GM19463 (cell line): ENCODE measurements around the gene RHCG.

Source experiments
- ATAC-seq: cut with Tn5 transposase; IDR thresholded peaks from one replicate; pipeline ENCODE4 v1.9.1; 2021; ENCODE audit warnings: mild to moderate bottlenecking, moderate library complexity; ENCODE audit not compliant: unreplicated experiment

The RHCG gene

DNA sequence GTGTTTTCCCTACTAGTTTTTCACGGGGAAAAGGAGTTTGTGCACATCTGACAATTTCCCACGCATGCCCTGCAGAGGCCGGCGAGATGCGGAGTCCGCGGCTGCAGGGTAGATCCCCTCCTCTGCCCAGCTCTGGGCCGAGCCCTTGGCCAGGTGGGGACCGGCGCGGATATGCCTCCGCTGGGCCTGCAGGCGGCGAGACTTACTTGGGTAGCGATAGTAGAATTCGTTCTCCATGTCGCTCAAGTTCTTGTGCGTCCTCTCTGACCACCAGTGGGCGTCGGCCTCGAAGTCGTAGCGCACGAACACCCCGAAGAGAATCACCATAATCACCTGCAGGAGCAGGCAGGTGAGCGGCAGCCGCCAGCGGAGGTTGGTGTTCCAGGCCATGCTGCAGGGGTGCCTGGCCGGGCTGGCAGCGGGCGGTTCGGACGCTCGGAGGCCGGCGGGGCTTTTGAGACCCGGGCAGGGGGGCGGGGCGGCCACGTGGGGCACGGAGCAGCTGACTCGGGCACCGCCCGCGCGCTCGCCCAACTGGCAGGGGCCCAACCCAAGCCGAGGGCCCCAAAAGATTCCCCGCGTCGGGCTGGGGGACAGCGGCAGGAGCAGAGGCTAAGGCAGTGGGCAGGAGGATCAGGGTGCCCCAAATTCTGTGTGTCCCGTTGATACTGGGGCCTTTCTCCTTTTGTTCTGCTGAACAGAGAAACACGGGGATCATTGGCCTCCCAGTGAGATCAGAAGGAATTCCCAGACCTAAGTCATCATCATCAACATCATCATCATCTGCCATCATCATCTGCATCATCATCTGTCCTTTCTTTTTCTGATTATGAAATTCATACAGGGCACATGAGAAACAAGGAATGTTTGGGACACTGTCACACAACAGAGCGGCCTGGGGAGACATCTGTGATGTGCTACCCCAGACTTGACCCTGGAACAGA is at the start of gene RHCG:
TSS of gene RHCG (minus strand) at position 429 of the 944 bp plus-strand sequence. CDS start at position 390, 39 bp downstream.
- no peak for ATAC-seq

DNA sequence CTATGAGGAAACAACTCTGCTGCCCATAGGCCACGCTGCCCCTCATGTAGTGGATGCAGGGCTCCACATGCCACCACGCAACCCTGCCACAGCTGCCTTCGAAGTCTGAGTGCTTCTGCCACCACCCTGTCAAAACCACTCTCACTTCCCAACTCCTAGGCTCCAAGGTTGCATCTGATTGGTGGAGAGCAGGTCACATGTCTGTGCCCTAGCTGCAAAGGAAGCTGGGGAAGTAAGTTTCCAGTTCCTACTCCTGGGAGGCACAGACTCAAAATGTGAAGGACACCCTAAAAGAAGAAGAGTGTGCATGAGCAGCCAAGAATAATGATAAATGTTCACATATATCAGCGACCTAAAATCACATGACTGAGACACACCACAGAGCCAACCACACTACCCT is 47.0 kb upstream of the RHCG start:
- no peak for ATAC-seq

DNA sequence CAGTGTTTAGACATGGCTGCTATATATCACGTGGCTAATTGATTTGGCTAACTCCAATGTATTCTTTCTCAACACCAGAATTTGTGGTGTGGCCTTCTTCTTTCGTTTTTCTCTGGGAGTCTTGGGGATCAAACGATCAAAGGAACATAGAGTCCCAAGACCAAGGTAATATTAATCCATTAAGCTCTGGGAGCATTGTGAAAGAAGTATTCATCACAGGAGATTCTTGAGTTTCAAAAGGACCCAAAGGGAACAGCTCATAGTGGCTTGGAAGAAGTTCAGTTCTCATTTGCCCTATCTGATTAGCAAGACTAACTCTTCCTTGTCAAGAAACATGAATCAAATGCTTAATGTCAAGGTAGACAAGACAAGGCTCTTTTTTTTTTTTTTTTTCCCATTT is 46.0 kb upstream of the RHCG start:
- no peak for ATAC-seq

DNA sequence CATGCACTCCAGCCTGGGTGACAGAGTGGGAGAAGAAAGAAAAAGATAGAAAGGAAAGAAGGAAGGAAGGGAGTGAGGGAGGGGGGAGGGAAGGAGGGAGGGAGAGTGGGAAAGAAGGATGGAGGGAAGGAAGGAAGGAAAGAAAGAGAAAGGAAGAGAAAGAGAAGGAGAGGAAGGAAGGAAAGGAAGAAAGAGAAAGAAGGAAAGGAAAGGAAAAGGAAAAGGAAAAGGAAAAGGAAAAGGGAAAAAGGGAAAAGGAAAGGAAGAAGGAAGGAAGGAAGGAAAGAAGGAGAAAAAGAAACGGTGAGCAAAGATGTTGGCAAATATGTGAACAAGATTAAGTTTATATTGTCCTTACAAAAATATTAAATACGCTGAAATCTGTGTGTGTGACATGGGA is 42.6 kb upstream of the RHCG start:
- ATAC-seq, result no peak

DNA sequence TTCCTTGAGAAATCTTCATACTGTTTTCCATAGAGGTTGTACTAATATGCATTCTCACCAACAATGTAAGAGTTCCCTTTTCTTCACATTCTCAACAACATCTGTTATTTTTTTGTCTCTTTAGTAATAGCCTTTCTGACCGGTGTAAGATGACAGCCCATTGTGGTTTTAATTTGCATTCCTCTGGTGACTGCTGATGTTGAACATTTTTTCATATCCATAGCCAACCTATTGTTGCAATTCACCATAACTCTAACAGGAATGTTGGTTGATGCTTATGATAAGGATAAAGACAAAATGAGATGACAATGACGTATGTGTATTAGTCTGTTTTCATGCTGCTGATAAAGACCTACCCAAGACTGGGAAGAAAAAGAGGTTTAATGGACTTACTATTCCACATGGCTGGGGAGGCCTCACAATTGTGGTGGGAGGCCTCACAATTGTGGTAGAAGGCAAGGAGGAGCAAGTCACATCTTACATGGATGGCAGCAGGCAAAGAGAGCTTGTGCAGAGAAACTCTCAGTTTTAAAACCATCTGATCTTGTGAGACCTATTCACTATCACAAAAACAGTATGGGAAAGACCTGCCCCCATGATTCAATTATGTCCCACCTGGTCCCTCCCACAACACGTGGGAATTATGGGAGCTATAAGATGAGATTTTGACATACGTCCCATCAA is 37.6 kb upstream of the RHCG start:
- ATAC-seq, result no peak

DNA sequence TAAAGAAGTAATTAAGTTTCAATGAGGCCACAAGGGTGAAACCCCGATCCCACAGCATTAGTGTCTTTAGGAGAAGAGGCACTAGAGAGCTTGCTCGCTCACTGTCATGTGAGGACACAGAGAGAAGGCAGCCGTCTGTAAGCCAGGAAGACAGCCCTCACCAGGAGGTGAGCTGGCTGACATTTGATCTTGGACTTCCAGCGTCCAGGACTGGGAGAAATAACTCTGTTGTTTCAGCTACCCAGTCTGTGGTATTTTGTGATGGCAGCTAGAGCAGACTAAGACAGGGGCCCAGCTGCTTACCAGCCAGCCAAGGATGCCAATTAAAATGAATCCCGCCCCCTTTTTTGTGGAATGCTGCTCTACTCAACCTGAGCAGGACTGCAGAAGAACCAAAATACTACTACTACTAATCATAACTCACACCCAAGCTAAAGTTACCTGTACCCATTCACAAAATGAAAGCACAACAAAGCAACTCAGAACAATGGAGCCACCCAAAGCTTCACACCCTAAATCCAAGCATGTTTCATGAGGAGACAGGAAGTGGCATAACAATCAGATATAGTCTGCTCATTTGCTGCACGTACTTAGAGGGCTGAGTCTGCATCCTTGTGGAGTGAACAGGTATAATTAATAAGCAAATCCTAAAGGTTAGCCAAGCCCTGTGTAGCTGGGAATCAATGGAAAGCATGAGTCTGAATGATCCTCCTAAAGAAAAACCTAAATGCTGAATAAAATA is 35.6 kb upstream of the RHCG start:
- ATAC-seq, result no peak

DNA sequence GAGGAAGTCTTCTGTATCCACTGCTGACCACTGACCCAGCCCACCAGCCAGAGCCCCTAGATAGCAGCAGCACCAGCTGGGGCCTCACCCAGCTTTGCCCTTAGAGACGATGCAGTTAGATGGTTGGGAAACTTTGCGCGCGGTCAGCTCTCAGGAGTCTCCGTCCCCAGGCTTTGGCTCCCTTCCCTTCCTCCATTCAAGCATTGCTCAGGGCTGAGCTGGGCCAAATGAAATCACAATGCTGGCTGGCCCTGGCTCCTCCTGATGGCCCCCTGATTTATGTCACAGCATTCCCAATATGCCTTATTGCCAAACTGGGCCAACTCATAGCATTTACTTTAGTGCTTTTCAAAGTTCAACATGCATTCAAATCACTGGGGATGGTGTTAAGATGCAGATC is 34.6 kb upstream of the RHCG start:
- ATAC-seq, result no peak

DNA sequence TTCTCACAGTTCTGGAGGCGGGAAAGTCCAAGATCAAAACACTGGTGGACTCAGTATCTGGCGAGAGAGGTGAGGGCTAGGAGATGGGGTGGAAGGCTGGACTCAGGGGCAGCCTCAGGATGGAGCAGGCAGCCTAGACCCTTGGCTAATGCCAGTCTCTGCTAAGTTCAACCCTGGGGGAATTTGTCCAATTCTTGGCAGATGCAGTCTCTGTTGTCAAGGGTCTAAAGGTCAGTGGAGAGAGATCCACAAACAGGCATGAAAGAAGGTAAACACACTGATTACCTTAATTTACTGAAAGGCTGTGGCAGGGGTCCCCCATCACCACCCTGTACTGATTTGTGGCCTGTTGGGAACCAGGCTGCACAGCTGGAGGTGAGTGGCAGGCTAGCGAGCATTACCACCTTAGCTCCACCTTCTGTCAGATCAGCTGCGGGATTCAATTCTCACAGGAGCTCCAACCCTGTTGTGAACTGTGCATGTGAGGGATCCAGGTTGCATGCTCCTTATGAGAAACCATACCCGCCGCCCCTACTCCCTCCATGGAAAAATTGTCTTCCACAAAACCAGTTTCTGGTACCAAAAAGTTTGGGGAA is 32.5 kb upstream of the RHCG start:
- no peak for ATAC-seq

DNA sequence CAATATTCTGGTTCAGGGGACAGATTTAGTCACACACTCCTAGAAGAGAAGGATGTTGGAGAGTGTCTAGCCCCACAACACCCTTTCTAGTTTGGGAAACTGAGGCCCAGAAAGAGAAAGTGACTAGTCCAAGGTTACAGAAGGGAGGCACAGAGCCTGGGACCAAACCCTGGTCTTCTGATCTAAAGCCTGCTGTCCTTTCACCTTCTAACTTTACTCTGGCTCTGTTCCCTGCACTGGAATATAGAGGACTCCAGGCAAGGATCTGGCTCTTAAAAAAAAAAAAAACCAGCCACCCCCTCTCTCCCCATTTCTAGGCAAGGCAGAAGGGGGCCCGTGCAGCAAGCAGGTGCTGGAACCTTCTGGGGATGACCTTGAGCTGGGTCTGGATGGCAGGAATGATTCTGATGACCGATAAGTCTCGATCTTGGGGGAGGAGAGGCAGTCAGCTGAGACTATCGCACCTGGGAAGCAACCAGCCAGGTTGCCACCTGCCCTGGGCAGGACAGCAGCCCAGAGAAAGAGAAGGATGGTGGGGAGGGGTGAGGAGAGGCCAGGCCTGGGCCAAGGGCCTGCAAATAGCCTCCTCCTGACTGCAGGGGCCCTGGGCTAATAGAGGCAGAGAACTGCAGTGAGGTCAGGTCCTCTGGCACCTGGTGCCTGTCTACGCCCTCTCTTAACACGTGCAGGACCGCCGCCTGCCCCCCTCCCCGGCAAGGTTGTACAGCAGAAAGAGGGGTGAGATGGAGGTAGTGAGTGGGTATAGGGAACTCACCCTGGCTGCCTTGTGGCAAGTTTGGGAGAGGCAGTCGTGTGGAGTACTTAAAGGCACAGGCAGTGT is 30.4 kb upstream of the RHCG start:
- ATAC-seq, result no peak

DNA sequence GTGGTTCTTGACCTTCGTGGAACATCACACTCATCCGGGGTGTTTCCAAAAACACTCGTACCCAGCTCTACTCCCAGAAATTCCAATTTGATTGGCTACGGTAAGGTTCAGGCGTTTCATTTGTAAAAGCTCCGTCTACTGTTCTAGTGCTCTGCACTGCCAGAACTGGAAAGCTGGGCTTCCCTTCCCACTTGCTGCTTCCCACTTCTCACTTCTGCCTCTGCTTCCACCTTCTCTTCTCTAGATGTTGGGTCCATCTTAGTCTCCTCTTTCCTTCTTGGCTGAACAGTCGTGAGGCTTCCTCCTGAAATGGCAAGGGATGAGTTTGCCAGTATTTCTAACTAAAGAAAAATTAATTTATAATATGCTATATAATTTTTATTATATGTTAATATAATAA is 29.8 kb upstream of the RHCG start:
- no peak for ATAC-seq

DNA sequence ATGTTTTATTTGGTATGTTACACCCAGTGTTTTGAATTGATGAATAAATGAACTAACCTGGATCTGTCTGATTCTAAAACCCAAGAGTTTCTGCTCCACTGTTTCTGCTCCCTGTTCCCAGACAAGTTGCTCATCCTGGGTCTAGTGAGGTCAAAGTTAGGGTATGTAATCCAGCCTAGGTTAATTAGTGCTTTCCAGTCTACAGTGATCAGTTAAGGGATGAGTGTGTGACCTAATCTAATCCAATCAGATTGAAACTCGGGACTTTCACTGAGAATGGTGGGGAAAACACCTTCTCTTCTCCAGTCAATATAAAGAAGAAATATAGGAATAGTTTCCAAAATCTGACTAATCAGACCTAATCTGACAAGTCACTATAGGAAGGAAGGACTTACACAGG is 27.8 kb upstream of the RHCG start:
- no peak for ATAC-seq

DNA sequence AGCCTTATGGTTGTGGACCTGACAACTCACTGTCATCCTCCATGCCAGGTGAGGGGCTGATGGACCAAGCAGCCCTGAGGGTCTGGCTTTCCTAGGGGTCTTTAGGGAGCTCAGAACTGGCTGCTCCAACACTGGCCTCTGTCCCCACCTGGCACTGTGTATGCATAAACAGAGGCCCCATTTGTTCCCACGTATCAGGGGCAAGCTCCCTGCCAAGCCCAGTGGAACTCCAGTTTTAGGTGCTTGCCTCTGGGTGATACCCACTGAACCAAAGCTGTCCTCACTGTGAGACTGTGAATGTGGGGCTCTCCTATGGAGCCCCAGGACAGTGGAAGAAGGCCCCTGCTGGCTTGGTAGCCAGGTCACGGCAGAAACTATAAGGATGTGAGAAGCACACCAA is 26.7 kb upstream of the RHCG start:
- no peak for ATAC-seq

DNA sequence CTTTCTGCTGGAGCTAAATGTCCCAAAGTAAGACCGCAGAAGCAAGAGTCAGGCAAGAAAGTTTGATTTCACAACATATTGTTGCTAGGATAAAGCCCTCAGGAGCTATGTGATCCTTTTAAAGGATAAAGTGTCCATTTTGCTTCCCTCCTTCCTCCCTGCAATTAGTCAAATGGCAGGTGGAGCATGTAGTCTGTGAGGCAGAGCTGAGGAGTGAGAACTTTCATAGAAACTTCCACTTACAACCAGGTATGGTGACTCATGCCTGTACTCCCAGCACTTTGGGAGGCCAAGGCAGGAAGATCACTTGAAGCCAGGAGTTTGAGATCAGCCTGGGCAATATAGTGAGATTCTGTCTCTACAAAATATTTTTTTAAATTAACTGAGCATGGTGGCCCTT is 25.2 kb upstream of the RHCG start:
- ATAC-seq, result no peak

DNA sequence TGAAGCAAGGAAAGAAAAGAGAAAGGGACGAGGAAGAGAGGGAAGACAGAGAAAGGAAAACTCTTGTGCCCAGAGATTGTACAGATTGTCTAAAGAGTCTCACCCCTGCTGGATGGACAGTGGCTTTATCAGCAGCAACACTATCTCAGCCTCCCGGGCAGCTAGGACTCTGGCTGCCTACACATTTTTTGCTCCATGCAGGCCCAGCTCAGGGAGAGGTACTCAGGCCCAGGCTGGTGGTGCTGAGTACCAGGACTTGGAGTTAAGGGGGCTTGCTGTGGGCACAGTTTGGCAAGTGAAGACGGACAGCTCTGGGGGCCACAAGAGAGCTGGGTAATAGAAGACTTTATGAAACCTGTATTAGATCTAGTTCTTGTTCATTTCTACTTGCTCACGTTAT is 19.1 kb upstream of the RHCG start:
- no peak for ATAC-seq

DNA sequence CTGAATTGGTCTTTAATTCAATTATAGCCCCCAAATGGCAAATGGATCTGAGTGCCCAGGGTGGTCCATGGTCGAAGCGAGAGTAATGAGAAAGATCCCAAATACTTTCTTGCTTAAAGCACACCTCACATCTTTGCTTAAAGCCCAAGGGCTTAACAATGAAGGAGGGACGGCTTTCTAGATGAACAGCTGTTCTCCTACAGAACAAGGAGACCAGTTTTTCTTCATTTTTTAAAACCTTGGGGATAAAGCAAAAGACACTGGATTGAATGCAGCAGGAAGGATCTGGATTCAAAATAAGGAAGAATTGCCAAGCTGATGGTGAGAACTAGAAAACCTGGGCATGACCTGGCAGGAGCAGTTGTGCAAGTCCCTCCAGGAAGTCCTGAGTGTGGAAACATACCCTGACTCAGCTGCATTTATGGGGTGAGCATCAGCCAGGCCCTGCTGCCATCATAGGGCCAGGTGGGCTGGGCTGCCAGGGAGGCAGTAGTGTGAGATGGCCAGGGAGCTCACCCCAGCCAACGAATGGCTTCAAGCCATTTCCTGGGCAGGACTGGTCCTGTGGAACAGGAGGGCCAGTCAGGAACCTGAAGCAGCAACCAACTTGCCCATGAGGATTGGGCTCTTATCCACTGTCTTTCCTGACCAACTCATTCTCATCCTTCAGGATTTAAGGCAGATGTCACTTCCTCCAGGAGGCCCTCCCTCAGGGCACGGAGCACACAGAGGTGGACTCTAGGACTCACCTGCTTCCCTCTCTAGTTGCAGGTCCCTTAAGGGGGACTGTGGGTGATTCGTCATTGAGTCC is 18.4 kb upstream of the RHCG start:
- no peak for ATAC-seq

DNA sequence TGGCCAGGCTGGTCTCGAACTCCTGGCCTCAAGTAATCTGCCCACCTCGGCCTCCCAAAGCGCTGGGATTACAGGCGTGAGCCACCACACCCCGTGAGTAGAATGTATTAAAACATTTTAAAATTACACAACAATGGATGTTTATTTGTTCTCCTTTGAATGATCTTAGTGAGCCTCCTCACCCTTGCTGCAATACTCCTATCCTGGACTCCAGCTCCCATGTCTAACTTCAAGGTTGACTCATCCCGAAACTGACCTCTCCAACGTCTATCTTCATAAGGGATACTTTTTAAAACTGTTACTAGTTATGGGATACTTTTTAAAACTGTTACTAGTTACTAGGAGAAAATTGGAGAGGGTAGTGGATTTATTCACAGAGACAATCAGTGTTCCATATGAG is 17.8 kb upstream of the RHCG start:
- no peak for ATAC-seq

DNA sequence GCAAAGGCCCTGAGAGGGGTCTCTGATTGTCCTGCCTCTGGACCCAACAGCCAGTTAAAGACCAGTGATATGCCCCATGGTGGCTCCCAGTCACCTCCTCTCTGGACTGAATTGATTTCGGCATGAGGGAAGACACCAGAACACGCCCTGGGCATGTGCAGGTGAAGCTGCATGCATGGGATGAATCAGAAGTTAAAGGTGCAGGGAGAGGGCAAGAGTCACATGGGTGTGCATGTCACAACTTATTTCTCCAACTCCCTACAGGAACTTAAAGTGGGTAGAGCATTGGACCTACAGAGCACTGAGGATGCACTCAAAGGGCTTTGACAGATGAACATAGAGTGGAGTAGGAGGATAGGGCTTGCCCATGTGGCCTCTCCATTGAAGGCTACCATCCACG is 16.9 kb upstream of the RHCG start:
- no peak for ATAC-seq

DNA sequence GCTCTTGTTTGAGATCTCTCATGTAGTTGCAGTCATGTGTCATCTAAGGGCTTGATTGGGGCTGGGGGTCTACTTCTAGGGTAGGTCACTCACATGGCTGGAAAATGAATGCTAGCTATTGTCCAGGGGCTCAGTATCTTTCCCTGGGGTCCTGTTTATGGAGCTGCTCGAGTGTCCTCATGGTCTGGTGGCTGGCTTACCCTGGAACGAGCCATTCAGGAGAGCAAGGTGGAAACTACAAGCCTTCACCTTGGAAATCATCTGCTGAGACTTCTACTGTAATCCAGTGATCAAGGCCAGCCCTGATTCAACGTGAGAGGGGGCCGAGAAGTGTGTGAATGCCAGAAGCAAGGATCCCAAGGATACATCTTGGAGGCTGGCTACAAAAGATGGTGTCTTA is 16.2 kb upstream of the RHCG start:
- no peak for ATAC-seq

DNA sequence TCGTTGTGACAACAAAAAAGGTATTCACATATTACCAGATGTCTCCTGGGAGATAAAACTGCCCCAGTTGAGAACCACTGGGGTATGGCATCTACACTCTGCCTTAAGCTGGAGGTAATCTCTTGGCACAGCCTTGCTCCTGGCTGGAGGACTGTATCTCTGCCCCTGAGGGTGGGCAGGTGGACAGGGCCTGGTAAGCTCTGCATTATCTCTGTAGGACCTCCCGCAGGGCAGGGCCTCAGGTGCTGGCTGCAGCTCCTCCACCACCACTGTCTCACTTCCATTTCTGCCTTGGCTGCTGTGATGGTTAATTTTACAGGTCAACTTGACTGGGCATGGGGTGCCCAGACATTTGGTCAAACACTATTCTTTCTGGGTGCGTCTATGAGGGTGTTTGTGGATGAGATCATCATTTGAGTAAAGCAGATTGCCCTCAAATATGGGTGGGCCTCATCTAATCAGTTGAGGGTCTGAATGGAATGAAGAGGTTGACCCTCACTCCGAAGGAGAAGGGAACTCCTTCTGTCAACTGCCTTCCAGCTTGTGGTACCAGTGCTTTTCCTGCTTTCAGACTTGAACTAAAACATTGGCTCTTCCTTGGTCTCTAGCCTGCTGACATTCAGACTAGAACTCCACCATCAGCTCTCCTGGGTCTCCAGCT is 9.8 kb upstream of the RHCG start:
- no peak for ATAC-seq
